HAP-1 (cell line): ENCODE data around the gene SEC14L1.
"Not testable (repeated sequence)": the region's sequence is repeated elsewhere in the genome, so short reads cannot be mapped to it uniquely, and the experiment has no call there.

ENCODE experiments used
- DNase-seq, 2 experiments: peaks; one replicate each; pipeline ENCODE4 v3.0.0-alpha.2; 2016 to 2020; ENCODE audit warnings: low spot score in 2 of 2
- H3K27me3 ChIP-seq: fragments of 250-450 bp; sonication (Bioruptor Pico); 2 replicates; pipeline ENCODE4 v1.5.1; 2020; ENCODE audit warnings: low read depth, mild to moderate bottlenecking, moderate library complexity
- H3K36me3 ChIP-seq: fragments of 250-450 bp; sonication (Bioruptor Pico); replicated peaks from 2 replicates; pipeline ENCODE4 v1.5.1; 2020; ENCODE audit warnings: mild to moderate bottlenecking
- H3K4me1 ChIP-seq: fragments of 250-450 bp; sonication (Bioruptor Pico); 2 replicates; pipeline ENCODE4 v1.5.1; 2020; ENCODE audit warnings: mild to moderate bottlenecking
- H3K4me3 ChIP-seq: fragments of 250-450 bp; sonication (Bioruptor Pico); 2 replicates; pipeline ENCODE4 v1.5.1; 2020; ENCODE audit warnings: mild to moderate bottlenecking, moderate library complexity
- H3K9me3 ChIP-seq: fragments of 250-450 bp; sonication (Bioruptor Pico); 2 replicates; pipeline ENCODE4 v1.5.1; 2020; ENCODE audit warnings: mild to moderate bottlenecking, moderate library complexity
- in situ Hi-C: fragments of 300-500 bp; cut with MboI; formaldehyde crosslinking; loops from 3 replicates; pipeline ENCODE4 v1.14.3; 2020; ENCODE audit warnings: low sequenced_read_pairs, inconsistent platforms, mixed read lengths

SEC14L1 gene

GRCh38 chr17:77124192-77124889 lies 16.4 kb upstream of the SEC14L1 start:
- Histone ChIP-seq H3K27me3 (no peaks in the 10 kb centered on the region), H3K36me3 (no peaks in the 10 kb centered on the region), H3K4me1 (peaks cover 4% of the 10 kb centered on the region), H3K4me3 (no peak overlapping the region), H3K9me3 (no peaks in the 10 kb centered on the region)
- DNase-seq = no peak
- in situ Hi-C loops = no loop called here

GRCh38 chr17:77125432-77125901 lies 15.3 kb upstream of the SEC14L1 start:
- in situ Hi-C loops = no loop called here
- Histone ChIP-seq H3K36me3 (no peaks in the 10 kb centered on the region), H3K4me3 (no peak overlapping the region), H3K27me3 (no peaks in the 10 kb centered on the region), H3K4me1 (peaks cover 4% of the 10 kb centered on the region), H3K9me3 (no peaks in the 10 kb centered on the region)
- DNase-seq = no peak

GRCh38 chr17:77126519-77126918 lies 14.2 kb upstream of the SEC14L1 start:
- DNase-seq = no peak
- H3K4me1 ChIP-seq = peaks cover 4% of the 10 kb centered on the region
- no peak overlapping the region for H3K4me3 ChIP-seq
- H3K27me3 ChIP-seq = no peaks in the 10 kb centered on the region
- in situ Hi-C loops = no loop called here
- H3K36me3 ChIP-seq = no peaks in the 10 kb centered on the region
- no peaks in the 10 kb centered on the region for H3K9me3 ChIP-seq

- Histone ChIP-seq H3K4me1 (peaks cover 4% of the 10 kb centered on the region), H3K4me3 (no peak overlapping the region), H3K9me3 (no peaks in the 10 kb centered on the region), H3K27me3 (no peaks in the 10 kb centered on the region), H3K36me3 (no peaks in the 10 kb centered on the region)
- in situ Hi-C loops = no loop called here
- DNase-seq = no peak
Measured at GRCh38 chr17:77127735-77128361, 12.9 kb upstream of the SEC14L1 start.

GRCh38 chr17:77128896-77129567 lies 11.7 kb upstream of the SEC14L1 start:
- DNase-seq = no peak
- Histone ChIP-seq H3K4me3 (no peak overlapping the region), H3K27me3 (no peaks in the 10 kb centered on the region), H3K9me3 (no peaks in the 10 kb centered on the region), H3K4me1 (peaks cover 4% of the 10 kb centered on the region), H3K36me3 (no peaks in the 10 kb centered on the region)
- in situ Hi-C loops = no loop called here

- no peak for DNase-seq
- Histone ChIP-seq H3K27me3 (no peaks in the 10 kb centered on the region), H3K9me3 (no peaks in the 10 kb centered on the region), H3K36me3 (no peaks in the 10 kb centered on the region), H3K4me3 (no peak overlapping the region), H3K4me1 (peaks cover 4% of the 10 kb centered on the region)
- in situ Hi-C loops = no loop called here
Measured at GRCh38 chr17:77129568-77130301, 11.0 kb upstream of the SEC14L1 start.

GRCh38 chr17:77130525-77130924 lies 10.2 kb upstream of the SEC14L1 start:
- peaks cover 2% of the 10 kb centered on the region for H3K4me1 ChIP-seq

GRCh38 chr17:77131904-77132303 lies 8.9 kb upstream of the SEC14L1 start:
- in situ Hi-C loops = no loop called here

More at GRCh38 chr17:77130525-77130924, 10.2 kb upstream of the SEC14L1 start:
- no peaks in the 10 kb centered on the region for H3K9me3 ChIP-seq
- DNase-seq = no peak
- H3K27me3 ChIP-seq = no peaks in the 10 kb centered on the region
- no peak overlapping the region for H3K4me3 ChIP-seq
- in situ Hi-C loops = no loop called here
- H3K36me3 ChIP-seq = no peaks in the 10 kb centered on the region

GRCh38 chr17:77132411-77133086 lies 8.2 kb upstream of the SEC14L1 start:
- DNase-seq = no peak
- in situ Hi-C loops = no loop called here

More at GRCh38 chr17:77131904-77132303, 8.9 kb upstream of the SEC14L1 start:
- no peak overlapping the region for H3K4me3 ChIP-seq
- H3K36me3 ChIP-seq = no peaks in the 10 kb centered on the region
- H3K9me3 ChIP-seq = no peaks in the 10 kb centered on the region
- no peak for DNase-seq
- no peaks in the 10 kb centered on the region for H3K27me3 ChIP-seq
- no peaks in the 10 kb centered on the region for H3K4me1 ChIP-seq

GRCh38 chr17:77133087-77133638 lies 7.6 kb upstream of the SEC14L1 start:
- Histone ChIP-seq H3K27me3 (no peaks in the 10 kb centered on the region), H3K36me3 (no peaks in the 10 kb centered on the region), H3K4me1 (no peaks in the 10 kb centered on the region), H3K4me3 (no peak overlapping the region), H3K9me3 (no peaks in the 10 kb centered on the region; the same call in 1 of the 2 replicates)
- no peak for DNase-seq
- in situ Hi-C loops = no loop called here

More at GRCh38 chr17:77132411-77133086, 8.2 kb upstream of the SEC14L1 start:
- Histone ChIP-seq H3K27me3 (no peaks in the 10 kb centered on the region), H3K4me3 (no peak overlapping the region), H3K36me3 (no peaks in the 10 kb centered on the region), H3K4me1 (no peaks in the 10 kb centered on the region), H3K9me3 (no peaks in the 10 kb centered on the region; the same call in 1 of the 2 replicates)

- no peak for DNase-seq
- Histone ChIP-seq H3K27me3 (no peaks in the 10 kb centered on the region), H3K4me1 (peaks cover 6% of the 10 kb centered on the region), H3K36me3 (no peaks in the 10 kb centered on the region), H3K4me3 (no peak overlapping the region), H3K9me3 (no peaks in the 10 kb centered on the region; the same call in 1 of the 2 replicates)
- in situ Hi-C loops = no loop called here
Measured at GRCh38 chr17:77136420-77136767, 4.4 kb upstream of the SEC14L1 start.

GRCh38 chr17:77137111-77137510 lies 3.7 kb upstream of the SEC14L1 start:
- no peak for DNase-seq
- in situ Hi-C loops = no loop called here
- Histone ChIP-seq H3K27me3 (no peaks in the 10 kb centered on the region), H3K4me1 (peaks cover 6% of the 10 kb centered on the region), H3K4me3 (no peak overlapping the region), H3K36me3 (no peaks in the 10 kb centered on the region), H3K9me3 (no peaks in the 10 kb centered on the region; the same call in 1 of the 2 replicates)

- DNase-seq, H3K36me3 ChIP-seq, H3K4me3 ChIP-seq, in situ Hi-C loops, H3K4me1 ChIP-seq, H3K27me3 ChIP-seq, H3K9me3 ChIP-seq: not testable (repeated sequence)
Measured at GRCh38 chr17:77137886-77138285, 2.9 kb upstream of the SEC14L1 start.
